Activated naive CD4-positive, alpha-beta T cell treated with anti-CD3 and anti-CD28 coated beads, Interleukin-2, amount 50 U/mL, for 16 hours (primary cell): ENCODE data around the gene DGUOK.
"Not testable (repeated sequence)": the region's sequence is repeated elsewhere in the genome, so short reads cannot be mapped to it uniquely, and the experiment has no call there.

Experiments used
- DNase-seq: peaks from one replicate; pipeline ENCODE4 v3.0.0-alpha.2; 2020

The DGUOK gene

GRCh38 chr2:73921581-73921980, 5.1 kb upstream of the DGUOK start:
- no peak for DNase-seq

GRCh38 chr2:73922681-73923080, 4.0 kb upstream of the DGUOK start:
- DNase-seq, result no peak

- DNase-seq, result no peak
Measured at GRCh38 chr2:73925033-73925704, 1.5 kb upstream of the DGUOK start.

DNA sequence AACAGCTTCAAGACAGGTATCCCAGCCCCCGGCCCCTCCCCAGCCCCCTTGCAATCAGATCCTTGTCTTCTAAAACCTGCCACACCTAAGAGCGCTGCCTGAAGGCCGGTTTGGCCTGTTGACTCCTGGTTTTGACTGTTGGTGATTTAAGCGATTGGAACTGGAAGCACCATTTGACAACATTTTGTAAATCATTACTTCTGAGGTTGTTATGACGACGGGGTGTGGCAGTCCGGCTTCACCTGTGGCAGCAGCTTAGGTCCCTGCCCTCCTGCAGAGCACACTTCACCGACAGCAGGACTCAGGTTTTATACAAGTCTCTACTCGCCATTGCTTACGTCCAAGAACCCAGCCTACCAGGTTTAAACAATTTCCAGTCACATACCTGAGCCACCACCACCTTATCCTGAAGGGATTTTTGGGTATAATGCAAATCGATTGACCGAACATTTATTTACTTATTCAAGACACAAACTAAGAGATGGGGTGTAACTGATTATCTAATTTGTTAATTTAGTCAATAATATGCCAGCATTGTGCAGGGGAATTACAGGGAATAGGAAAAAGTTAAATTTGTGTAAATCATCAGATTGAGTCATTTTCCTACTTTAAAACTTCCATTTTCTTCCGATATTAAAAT, 707 bp upstream of the DGUOK start:
- DNase-seq, result no peak

DNA sequence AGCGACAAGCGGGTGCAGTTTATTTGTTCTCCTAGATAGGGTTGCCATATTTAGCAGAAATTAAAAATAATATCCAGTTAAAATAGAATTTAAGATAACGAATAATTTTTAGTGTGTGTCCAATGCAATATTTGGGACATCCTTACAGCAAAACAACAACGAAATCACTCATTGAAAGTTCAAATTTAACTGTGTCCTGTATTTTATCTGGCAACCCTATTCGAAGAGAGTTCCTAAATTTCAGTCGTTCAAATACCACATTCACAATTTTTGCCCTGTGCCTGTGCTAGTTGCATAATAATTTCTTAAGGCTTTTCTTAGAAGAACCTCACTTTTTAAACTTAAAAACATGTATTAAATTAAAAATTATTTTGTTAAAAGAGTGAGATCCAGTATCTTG, 664 bp downstream of the DGUOK start:
- DNase-seq, result no peak

DNA sequence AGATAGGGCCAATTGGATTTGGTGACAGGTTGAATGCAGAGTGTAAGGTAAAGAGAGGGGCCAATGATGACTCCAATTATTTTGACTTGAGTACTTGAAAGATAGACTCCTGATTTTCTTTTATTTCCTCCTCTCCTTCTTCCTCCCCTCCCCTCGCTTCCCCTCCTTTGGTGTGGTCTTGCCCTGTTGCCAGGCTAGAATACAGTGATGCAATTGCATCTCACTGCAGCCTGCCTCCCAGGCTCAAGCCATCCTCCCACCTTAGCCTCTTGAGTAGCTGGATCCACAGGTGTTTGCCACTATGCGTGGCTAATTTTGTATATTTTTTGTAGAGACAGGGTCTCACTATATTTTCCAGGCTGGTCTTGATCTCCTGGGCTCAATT, 2.3 kb downstream of the DGUOK start:
- no peak for DNase-seq

DNA sequence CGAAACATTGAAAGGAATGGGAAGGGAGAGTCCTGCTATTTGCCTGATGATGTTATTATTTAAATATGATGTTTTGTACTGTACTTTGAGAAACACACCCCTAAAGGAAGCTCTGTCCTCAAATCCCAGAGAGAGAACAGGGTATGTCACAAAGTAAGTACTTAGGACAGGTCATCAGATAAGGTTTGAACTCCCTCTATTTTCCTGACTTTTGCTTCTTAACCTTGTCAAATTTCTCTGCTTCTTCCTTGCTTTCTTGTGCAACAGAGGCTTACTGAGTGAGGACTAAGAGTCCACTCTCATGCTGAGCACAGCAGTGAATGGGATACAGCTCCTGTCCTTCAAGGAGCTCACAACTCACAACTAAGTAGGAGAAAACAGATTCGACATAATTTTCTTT, 3.7 kb downstream of the DGUOK start:
- no peak for DNase-seq

DNA sequence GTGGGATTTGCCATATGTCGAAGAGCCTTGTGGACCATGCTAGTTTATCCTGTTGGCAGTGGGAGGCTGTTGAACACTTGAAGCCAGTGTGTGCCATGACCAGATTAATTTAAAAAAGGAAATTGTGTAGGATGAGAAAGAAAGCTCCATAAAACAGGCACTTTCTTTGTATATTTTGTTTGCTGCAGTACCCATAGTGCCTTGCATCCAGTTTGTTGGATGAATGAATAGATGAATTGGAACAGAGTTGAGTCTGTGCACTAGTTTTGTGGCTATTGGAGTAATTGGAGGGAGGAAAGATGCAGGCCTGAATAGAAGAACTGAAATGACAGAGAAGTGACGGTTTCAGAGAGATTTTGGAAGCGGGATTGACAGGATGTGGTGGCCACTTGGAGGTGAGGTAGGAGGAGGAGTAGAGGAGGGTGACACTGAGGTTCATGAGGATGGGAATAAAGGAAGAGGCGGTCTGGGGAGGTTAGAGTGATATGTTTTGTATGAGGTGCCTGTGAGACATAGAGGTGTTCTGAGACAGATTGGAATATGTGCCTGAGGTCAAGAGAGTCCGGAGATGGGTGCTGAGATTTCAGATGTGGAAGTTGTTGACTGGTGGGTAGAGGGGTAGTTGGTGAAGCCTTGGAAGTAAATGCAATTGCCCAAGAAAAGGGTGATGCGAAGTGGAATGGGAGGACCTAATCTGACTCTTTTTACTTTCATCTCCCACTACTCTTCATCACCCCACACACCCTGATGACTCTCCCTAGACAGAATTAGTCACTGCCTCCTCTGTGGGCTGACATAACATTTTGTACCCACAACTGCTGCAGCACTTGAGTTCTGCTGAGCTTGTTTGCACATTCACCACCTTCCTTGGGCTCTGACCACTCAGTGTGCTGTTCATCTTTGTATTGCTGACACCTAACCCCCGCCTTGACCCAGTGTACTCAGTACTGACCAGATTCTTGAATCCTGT, 5.1 kb downstream of the DGUOK start:
- peak; percentile 54 for DNase-seq

DNA sequence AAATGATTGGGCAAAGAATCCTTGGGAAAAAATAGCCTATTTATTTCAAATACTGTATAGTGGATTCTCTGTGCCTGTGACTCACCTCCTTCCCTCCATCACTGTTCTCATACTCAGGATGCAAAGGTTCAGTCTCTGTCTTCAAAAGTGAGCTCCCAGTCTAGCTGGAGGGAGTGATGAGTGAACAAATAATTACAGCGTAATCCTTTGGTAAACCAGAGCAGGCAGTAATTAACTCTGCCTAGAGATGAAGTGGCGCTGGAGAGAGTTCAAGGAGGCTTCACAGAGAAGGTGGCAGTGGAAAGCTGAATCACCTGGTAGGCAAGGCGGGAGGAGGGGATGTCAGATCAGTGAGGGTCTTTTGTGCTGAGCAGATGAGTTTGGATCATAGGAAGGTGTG, 6.5 kb downstream of the DGUOK start:
- DNase-seq, result no peak

GRCh38 chr2:73935641-73936040, 9.0 kb downstream of the DGUOK start:
- DNase-seq, result no peak

GRCh38 chr2:73937103-73937885, 10.6 kb downstream of the DGUOK start:
- DNase-seq, result no peak

DNA sequence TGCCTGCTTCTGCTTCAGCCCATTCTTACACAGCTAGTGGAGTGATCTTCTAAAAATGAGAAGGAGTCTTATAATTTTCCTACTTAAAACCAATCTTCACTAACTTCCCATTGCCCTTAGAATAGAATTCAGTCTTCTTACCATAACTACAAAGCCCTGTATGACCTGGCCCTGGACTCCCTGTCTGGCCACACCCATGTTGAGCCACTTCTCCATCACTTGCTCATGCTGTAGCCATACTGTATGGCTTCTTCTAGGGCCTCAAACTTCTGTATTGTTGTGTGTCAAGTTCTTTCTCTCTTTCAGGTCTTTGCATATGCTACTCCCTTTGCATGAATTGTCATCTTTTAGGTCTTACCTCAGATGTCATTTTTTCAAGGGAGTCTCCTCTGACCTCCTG, 11.2 kb downstream of the DGUOK start:
- DNase-seq, result no peak

DNA sequence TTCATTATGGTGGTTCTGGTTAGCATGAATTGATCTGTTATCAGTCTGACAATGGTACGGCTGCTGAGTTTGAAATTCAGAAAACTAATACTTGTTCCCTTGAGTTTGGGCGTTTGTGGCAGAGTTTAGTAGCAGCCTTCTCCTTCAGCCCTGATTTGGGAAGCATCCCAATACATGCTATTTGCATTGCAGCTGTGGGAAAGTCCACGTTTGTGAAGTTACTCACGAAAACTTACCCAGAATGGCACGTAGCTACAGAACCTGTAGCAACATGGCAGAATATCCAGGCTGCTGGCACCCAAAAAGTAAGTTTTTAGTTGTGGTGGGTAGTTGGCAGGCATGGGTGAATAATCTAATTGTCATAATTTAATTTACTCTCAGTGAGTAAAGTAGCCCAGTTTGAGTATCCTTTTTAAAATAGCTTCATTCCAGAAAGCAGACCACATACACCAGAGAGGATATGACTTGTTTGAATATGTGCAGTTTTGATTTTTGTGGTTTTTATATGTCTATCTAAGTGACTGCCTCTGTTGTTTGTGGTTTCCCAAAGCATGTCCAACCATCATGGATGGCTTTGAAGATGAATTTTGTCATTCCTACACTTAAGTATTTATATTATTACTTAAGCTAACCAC, 12.2 kb downstream of the DGUOK start:
- DNase-seq, result no peak

- peak; percentile 25 for DNase-seq
Measured at GRCh38 chr2:73939419-73939818, 12.7 kb downstream of the DGUOK start.

- not testable (repeated sequence) for DNase-seq
Measured at GRCh38 chr2:73940066-73940465, 13.4 kb downstream of the DGUOK start.

DNA sequence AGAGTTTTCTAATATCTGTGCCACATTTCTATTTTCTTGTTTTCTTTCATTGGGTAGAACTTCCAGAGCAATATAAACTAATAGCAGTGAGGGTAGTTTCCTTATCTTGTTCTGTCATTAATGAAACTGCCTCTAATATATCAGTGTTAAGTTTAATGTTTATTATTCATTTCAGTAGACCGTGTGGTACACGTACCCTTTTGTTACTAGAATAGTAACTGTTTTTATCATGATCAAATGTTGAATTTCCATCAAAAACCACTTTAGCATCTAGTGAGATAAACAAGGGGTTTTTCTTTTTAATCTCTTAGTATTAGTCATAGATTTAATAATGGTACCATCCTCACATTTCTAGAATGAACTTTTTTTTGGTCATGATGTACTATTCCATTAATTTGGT, 16.0 kb downstream of the DGUOK start:
- DNase-seq, result no peak

- no peak for DNase-seq
Measured at GRCh38 chr2:73944714-73945113, 18.0 kb downstream of the DGUOK start.

DNA sequence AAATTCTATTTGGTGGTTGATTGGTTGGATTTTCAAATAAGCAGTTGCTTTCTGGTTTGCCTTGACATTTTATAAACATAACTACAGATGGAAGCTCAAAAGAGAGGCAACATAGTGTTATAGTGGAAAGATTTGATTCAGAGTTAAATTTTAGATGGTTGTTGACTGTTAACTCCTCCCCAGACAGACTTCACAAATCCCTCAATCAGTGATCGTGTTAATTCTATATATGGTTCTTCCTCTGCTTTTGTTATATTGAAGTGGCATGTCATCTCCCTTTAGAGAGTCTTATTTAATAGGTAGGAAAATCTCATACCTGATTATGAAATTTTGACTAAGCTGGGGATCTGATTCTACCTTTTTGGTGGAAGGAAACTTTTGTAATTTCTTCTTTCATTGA, 19.5 kb downstream of the DGUOK start:
- DNase-seq, result no peak

DNA sequence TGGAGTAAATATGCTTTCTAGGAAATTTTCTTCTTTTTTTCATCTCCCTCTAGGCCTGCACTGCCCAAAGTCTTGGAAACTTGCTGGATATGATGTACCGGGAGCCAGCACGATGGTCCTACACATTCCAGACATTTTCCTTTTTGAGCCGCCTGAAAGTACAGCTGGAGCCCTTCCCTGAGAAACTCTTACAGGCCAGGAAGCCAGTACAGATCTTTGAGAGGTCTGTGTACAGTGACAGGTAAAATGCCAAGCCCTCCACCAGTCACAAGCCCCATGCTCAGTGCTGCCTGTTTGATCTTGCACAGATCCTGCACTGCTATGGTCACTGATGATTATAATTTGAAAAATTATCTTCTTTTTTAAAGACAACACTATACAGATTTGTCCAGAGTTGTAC, 20.0 kb downstream of the DGUOK start:
- no peak for DNase-seq

DNA sequence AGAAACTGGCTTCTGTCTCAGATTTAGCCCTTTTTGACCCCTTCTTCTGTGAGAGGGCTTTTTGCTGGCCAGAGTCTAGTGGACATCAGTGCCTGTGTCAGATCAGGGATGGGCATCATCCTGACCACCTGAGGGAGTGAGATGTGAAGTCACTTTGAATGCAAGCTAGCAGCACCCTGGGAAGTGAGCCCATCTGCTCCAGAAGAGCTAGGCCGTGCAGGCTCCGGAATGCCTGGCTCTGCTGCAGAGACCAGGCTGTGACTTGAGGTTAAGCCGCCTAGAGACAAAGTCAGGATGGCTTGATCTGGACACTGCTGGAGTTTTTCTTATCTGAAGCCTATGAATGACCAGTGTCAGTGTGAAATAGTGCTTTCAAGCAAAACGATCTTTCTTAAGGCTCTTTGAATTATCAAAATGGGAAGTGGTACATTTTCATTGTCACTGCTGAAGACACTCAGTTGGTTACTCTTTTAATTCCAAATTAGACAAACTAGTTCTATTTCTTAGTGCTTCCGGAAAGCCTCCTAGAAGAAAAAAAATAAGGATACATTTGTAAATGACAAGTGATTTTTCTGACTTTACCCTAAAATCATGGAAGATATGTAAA, 20.8 kb downstream of the DGUOK start:
- no peak for DNase-seq

DNA sequence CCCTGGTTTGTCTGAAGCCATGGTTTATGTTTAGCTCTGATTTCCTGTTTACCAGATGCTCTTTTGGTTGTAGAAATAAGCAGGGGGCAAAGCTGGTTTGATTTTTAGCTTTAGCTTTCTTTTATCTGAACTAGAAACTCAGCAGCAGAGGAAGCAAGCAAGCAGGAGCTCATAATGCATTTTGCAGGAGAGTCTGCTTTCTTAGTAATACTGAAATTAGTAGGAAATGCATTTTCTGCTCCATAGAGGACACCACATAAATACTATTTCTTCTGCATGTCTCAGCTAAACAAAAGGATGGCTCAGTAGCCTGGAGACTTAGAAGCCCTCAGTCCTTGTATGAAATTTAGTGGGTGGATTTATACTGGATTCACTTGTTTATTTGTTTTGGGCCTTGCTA, 23.1 kb downstream of the DGUOK start:
- DNase-seq, result no peak
